Fibroblast of lung (primary cell): ENCODE measurements around the gene PLK3. TPM values are rescaled to one million over a fixed set of nuclear protein-coding genes. Genes with fewer than 3 reads are reported as not detected.

Experiments
- DNase-seq, 2 donors: peaks; one replicate each; pipeline versions ENCODE4 v3.0.0 to v3.0.0-alpha.2; 2010; ENCODE audit warnings: low read depth in 2 of 2
- H2AFZ ChIP-seq: 2 replicates; pipeline ENCODE4 v1.5.1; 2012; ENCODE audit warnings: low read length, control low read depth, inconsistent platforms
- H3K27ac ChIP-seq: 2 replicates; pipeline ENCODE4 v1.5.1; 2011; ENCODE audit warnings: low read length, control low read depth; ENCODE audit not compliant: insufficient read depth
- H3K27me3 ChIP-seq: 2 replicates; pipeline ENCODE4 v1.5.1; 2011; ENCODE audit warnings: mild to moderate bottlenecking, low read length; ENCODE audit not compliant: control insufficient read depth, insufficient read depth
- H3K36me3 ChIP-seq: 2 replicates; pipeline ENCODE4 v1.5.1; 2011; ENCODE audit warnings: low read length; ENCODE audit not compliant: control insufficient read depth, insufficient read depth
- H3K4me1 ChIP-seq: 2 replicates; pipeline ENCODE4 v1.5.1; 2011; ENCODE audit warnings: low read length; ENCODE audit not compliant: control insufficient read depth, insufficient read depth; ENCODE audit errors: extremely low read depth
- H3K4me2 ChIP-seq: 2 replicates; pipeline ENCODE4 v1.5.1; 2011; ENCODE audit warnings: low read length, control low read depth; ENCODE audit not compliant: insufficient read depth; ENCODE audit errors: extremely low read depth
- H3K4me3 ChIP-seq, 4 experiments: fragments of 200-600 bp in 1 of 4; sonication (generic) in 1 of 4; replicated peaks in 1 of 4; 2 replicates each; pipeline ENCODE4 v1.5.1; 2011 to 2016; ENCODE audit warnings: low read length in 4 of 4, low read depth in 3 of 4, mild to moderate bottlenecking in 3 of 4, control low read depth in 2 of 4, inconsistent platforms in 1 of 4, mixed read lengths in 1 of 4; ENCODE audit not compliant: insufficient read depth in 1 of 4; ENCODE audit errors: control extremely low read depth in 1 of 4
- H3K79me2 ChIP-seq: 2 replicates; pipeline ENCODE4 v1.5.1; 2012; ENCODE audit warnings: mild to moderate bottlenecking, low read length, inconsistent platforms; ENCODE audit not compliant: control insufficient read depth, insufficient read depth
- H3K9ac ChIP-seq: 2 replicates; pipeline ENCODE4 v1.5.1; 2011; ENCODE audit warnings: mild to moderate bottlenecking, low read length, control low read depth; ENCODE audit not compliant: insufficient read depth
- H3K9me3 ChIP-seq: 2 replicates; pipeline ENCODE4 v1.5.1; 2012; ENCODE audit warnings: low read depth, low read length; ENCODE audit not compliant: control insufficient read depth, insufficient read depth
- H4K20me1 ChIP-seq: 2 replicates; pipeline ENCODE4 v1.5.1; 2011; ENCODE audit warnings: low read length; ENCODE audit not compliant: control insufficient read depth, insufficient read depth; ENCODE audit errors: extremely low read depth
- EZH2 ChIP-seq: IDR thresholded peaks from 2 replicates; pipeline ENCODE4 v1.5.1; 2012; ENCODE audit warnings: low read length, control low read depth, mild to moderate bottlenecking; ENCODE audit errors: missing control alignments
- polyA plus RNA-seq, 2 donors: library from polyadenylated mRNA; depleted of rRNA in 1 of 2; stranded (reverse) in 1 of 2; unstranded in 1 of 2; fragments of >200 nt; gene quantifications; 2 replicates each; pipeline ENCODE4 v1.2.1, GENCODE V29; 2011 to 2012; ENCODE audit warnings: missing spikeins in 1 of 2
- total RNA-seq: library from RNA; depleted of rRNA; stranded (reverse); fragments of >200 nt; gene quantifications from 2 replicates; pipeline ENCODE4 v1.2.1, GENCODE V29; 2014
- TF ChIP-seq, protein P1 (sequence below), 2 donors: IDR thresholded peaks in 1 of 2; conservative IDR thresholded peaks in 1 of 2; 1 replicate in 1 of 2; 2 replicates in 1 of 2; pipeline ENCODE4 v1.5.1; 2011 to 2012; ENCODE audit warnings: low read length in 2 of 2, control low read depth in 1 of 2, inconsistent platforms in 1 of 2, low read depth in 1 of 2, mild to moderate bottlenecking in 1 of 2

The PLK3 gene
- total and polyA plus RNA-seq, 2 donors (not counting 1 experiment from before 2014, with no cell fraction given) = 12.2 to 30.6 TPM

DNA sequence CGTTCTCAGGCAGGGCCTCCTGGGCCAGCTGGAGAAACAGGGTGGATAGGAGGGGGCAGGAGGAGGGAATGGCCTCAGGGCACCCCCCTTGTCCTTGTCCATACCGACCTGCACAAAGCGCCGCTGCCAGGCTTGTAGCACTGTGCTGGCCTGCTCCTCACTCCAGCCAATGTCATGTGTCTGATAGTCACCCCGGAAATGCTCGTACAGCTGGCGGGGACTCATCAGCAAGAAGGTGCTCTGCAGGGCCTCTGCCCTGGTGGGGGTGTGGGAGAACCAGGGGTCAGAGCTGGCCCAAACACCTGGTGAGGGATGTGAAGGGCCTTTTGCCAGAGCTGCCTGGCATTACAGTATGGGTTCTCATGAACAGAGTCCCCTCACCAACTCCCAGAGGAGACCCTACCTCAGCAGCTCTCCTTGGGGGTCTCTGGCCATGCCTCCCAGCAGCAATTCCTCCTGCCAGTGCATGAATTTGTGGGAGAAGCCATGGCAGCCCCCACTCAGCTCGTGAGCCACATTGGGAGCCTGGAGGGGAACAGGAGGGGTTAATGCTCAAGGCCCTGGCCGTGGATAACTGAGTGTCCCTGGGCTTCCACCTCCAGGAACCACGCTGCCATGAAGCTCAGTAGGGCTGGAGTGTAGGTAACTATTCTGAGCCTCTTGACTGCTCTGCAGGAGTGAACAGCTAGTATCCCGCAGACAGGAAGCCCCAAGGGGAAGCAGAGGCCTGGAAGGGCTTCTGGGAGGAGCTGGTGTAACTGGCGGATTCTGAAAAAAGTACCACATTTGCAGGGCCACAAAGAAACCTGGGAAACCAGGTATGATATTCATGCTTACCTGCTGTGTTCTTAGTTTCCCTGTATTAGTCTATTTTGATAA lies 29.6 kb downstream of the PLK3 start:
- no peak for DNase-seq
- H2AFZ ChIP-seq = no peak overlapping the region
- no peaks in the 10 kb centered on the region for H3K4me1 ChIP-seq
- H3K36me3 ChIP-seq = no peaks in the 10 kb centered on the region
- no peak overlapping the region for H3K27ac ChIP-seq
- no peak overlapping the region for H3K4me3 ChIP-seq
- no peak overlapping the region for H3K4me2 ChIP-seq
- no peaks in the 10 kb centered on the region for H3K9me3 ChIP-seq
- no peaks in the 10 kb centered on the region for H3K27me3 ChIP-seq
- H3K9ac ChIP-seq = no peak overlapping the region
- TF ChIP-seq, protein P1, sequence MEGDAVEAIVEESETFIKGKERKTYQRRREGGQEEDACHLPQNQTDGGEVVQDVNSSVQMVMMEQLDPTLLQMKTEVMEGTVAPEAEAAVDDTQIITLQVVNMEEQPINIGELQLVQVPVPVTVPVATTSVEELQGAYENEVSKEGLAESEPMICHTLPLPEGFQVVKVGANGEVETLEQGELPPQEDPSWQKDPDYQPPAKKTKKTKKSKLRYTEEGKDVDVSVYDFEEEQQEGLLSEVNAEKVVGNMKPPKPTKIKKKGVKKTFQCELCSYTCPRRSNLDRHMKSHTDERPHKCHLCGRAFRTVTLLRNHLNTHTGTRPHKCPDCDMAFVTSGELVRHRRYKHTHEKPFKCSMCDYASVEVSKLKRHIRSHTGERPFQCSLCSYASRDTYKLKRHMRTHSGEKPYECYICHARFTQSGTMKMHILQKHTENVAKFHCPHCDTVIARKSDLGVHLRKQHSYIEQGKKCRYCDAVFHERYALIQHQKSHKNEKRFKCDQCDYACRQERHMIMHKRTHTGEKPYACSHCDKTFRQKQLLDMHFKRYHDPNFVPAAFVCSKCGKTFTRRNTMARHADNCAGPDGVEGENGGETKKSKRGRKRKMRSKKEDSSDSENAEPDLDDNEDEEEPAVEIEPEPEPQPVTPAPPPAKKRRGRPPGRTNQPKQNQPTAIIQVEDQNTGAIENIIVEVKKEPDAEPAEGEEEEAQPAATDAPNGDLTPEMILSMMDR (conservative IDR thresholded peaks at IDR 0.05 in 1 of 2, IDR thresholded peaks at IDR 0.05 in 1 of 2; ENCODE audit: low read depth in 1 of 2, low read length in 2 of 2) = no peak
- TF ChIP-seq EZH2 = no peak
- no peaks in the 10 kb centered on the region for H3K79me2 ChIP-seq
- H4K20me1 ChIP-seq = no peaks in the 10 kb centered on the region

DNA sequence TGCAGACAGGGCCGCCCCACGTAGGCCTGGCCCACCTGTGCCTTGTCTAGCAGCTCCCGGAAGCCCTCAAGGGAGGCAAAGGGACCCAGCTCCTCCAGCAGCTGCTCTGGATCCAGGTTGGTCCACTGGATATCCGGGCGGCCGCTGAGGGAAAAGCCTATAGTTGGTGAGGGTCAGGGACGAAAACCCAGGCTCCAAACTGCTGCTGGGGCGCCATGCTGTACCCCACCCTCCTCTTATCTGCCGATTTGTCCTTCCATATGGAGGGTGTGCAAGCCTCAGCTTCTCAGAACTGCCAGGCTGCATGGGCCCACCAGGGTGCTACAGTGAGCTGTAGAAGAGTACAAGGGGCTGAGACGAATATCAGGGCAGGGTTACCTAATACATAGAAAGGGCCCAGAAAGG lies 30.7 kb downstream of the PLK3 start:
- no peak for TF ChIP-seq EZH2
- TF ChIP-seq, protein P1 (conservative IDR thresholded peaks at IDR 0.05 in 1 of 2, IDR thresholded peaks at IDR 0.05 in 1 of 2; ENCODE audit: low read depth in 1 of 2, low read length in 2 of 2) = no peak
- no peaks in the 10 kb centered on the region for H3K79me2 ChIP-seq

GRCh38 chr1:44831516-44831915 lies 31.3 kb downstream of the PLK3 start:
- Histone ChIP-seq H3K4me1 (no peaks in the 10 kb centered on the region), H3K36me3 (no peaks in the 10 kb centered on the region), H3K79me2 (no peaks in the 10 kb centered on the region), H2AFZ (no peak overlapping the region), H3K9ac (no peak overlapping the region), H3K4me3 (no peak overlapping the region), H3K4me2 (no peak overlapping the region), H3K27me3 (no peaks in the 10 kb centered on the region), H3K27ac (no peak overlapping the region), H3K9me3 (no peaks in the 10 kb centered on the region), H4K20me1 (no peaks in the 10 kb centered on the region)
- no peak for TF ChIP-seq EZH2
- TF ChIP-seq, protein P1 (conservative IDR thresholded peaks at IDR 0.05 in 1 of 2, IDR thresholded peaks at IDR 0.05 in 1 of 2; ENCODE audit: low read depth in 1 of 2, low read length in 2 of 2) = no peak
- no peak for DNase-seq

More for the DNA sequence above, 30.7 kb downstream of the PLK3 start:
- Histone ChIP-seq H3K4me2 (no peak overlapping the region), H3K36me3 (no peaks in the 10 kb centered on the region), H3K27ac (no peak overlapping the region), H3K27me3 (no peaks in the 10 kb centered on the region), H4K20me1 (no peaks in the 10 kb centered on the region), H2AFZ (no peak overlapping the region), H3K9ac (no peak overlapping the region), H3K4me3 (no peak overlapping the region), H3K4me1 (no peaks in the 10 kb centered on the region), H3K9me3 (no peaks in the 10 kb centered on the region)
- no peak for DNase-seq
